ENCODE results near the gene PRKN. TPM values are rescaled to one million over a fixed set of nuclear protein-coding genes. Genes with fewer than 3 reads are reported as not detected.

Gene PRKN
- total and polyA plus RNA-seq, 2 donors (not counting 3 experiments of a cell fraction or from before 2014, with no cell fraction given) = 0.06 TPM; not detected in 1

GRCh38 chr6:161354956-161355355 lies 1372.6 kb downstream of the PRKN start:
- H3K4me2 ChIP-seq (ENCODE audit: insufficient read depth, low read length) = no peak overlapping the region
- TF ChIP-seq MAX (IDR thresholded peaks at IDR 0.05; ENCODE audit: insufficient read depth, insufficient read length) = no peak
- TF ChIP-seq JUN (IDR thresholded peaks at IDR 0.05; ENCODE audit: borderline replicate concordance, insufficient read depth, insufficient read length, low read depth) = no peak
- no peak for TF ChIP-seq MYC (IDR thresholded peaks at IDR 0.05; ENCODE audit: low read depth, low read length)
- TF ChIP-seq CTCF (IDR thresholded peaks at IDR 0.05; ENCODE audit: extremely low read depth in 1 of 2, insufficient read depth in 1 of 2, low read depth in 1 of 2, low read length in 2 of 2) = no peak
- no peak for TF ChIP-seq POLR2AphosphoS5 (IDR thresholded peaks at IDR 0.05; ENCODE audit: insufficient read depth, low read depth, low read length)
- TF ChIP-seq GATA2 (IDR thresholded peaks at IDR 0.05; ENCODE audit: insufficient read depth, insufficient read length, low read depth, low read length) = no peak
- no peak for TF ChIP-seq POLR2A (IDR thresholded peaks at IDR 0.05; ENCODE audit: low read depth, low read length)
- TF ChIP-seq FOS (IDR thresholded peaks at IDR 0.05; ENCODE audit: borderline replicate concordance, insufficient read depth, low read length) = no peak
- no peak for TF ChIP-seq EZH2 (IDR thresholded peaks at IDR 0.05; ENCODE audit: borderline replicate concordance, low read depth, low read length, severe bottlenecking)
- dilution Hi-C loops (cut with MboI; ENCODE audit: extremely low pct_ligation_motif_present, low sequenced_read_pairs) = no loop called here
- no peaks in the 10 kb centered on the region for H3K9me3 ChIP-seq (replicated peaks; ENCODE audit: control insufficient read depth, insufficient read depth, low read length)
- no peaks in the 10 kb centered on the region for H3K4me1 ChIP-seq (ENCODE audit: control insufficient read depth, extremely low read depth, insufficient read depth, low read length)
- H3K79me2 ChIP-seq (ENCODE audit: control insufficient read depth, insufficient read depth, low read length) = no peaks in the 10 kb centered on the region
- POLR2A ChIA-PET = no interaction called here
- no peak overlapping the region for H2AFZ ChIP-seq (ENCODE audit: low read depth, low read length)
- intact Hi-C loops (cut with micrococcal nuclease) = no loop called here
- H4K20me1 ChIP-seq (replicated peaks; ENCODE audit: control insufficient read depth, extremely low read depth, insufficient read depth, low read length) = no peaks in the 10 kb centered on the region
- no TSS peak for BruUV-seq (replicated peaks)
- H3K27ac ChIP-seq (ENCODE audit: insufficient read depth, low read depth, low read length) = no peak overlapping the region
- H3K9ac ChIP-seq (replicated peaks; ENCODE audit: extremely low read depth, insufficient read depth, low read length) = no peak overlapping the region
- no peaks in the 10 kb centered on the region for H3K36me3 ChIP-seq (ENCODE audit: control insufficient read depth in 2 of 2, extremely low read depth in 1 of 2, insufficient read depth in 2 of 2, low read length in 2 of 2)
- FAIRE-seq (no peak), DNase-seq (ENCODE audit: low read depth, low spot score) (no peak)
- no peaks in the 10 kb centered on the region for H3K27me3 ChIP-seq (ENCODE audit: control insufficient read depth in 2 of 2, insufficient read depth in 2 of 2, low read length in 2 of 2)
- no peak overlapping the region for H3K4me3 ChIP-seq (replicated peaks in 1 of 3; ENCODE audit: insufficient read depth in 1 of 3, low read depth in 1 of 3, low read length in 3 of 3)
- H3K9me1 ChIP-seq (replicated peaks; ENCODE audit: control insufficient read depth, extremely low read depth, insufficient read depth, low read length) = no peaks in the 10 kb centered on the region
- CTCF ChIA-PET = interaction anchor here (0.6 to 2.1 kb wide), 2 partner anchors 16 to 127 kb away, joined by 3 to 11 read pairs; no protein-coding TSS in a partner anchor

Measured in endothelial cell of umbilical vein (primary cell).